ENCODE measurements around the gene MYBPH.

- TF ChIP-seq CTCF (conservative IDR thresholded peaks at IDR 0.05; ENCODE audit: low read depth, low read length) = no peak
- TF ChIP-seq EZH2 (IDR thresholded peaks at IDR 0.05; ENCODE audit: borderline replicate concordance, low read depth, low read length, poor library complexity, severe bottlenecking) = no peak
Measured at GRCh38 chr1:203177036-203177405, 1.4 kb upstream of the MYBPH start.
